WTC11 (cell line): ENCODE data around the gene ULK4.

ENCODE experiments used
- ARID4B ChIP-seq: sonication (generic); formaldehyde crosslinking; IDR thresholded peaks from 2 replicates; pipeline ENCODE4 v1.8.0; 2023; ENCODE audit warnings: missing genetic modification reagents, mild to moderate bottlenecking, borderline replicate concordance
- ATF6 ChIP-seq: sonication (generic); formaldehyde crosslinking; IDR thresholded peaks from 2 replicates; pipeline ENCODE4 v1.8.1; 2023; ENCODE audit warnings: mild to moderate bottlenecking, missing genetic modification reagents
- CREB1 ChIP-seq: sonication (generic); formaldehyde crosslinking; IDR thresholded peaks from 2 replicates; pipeline ENCODE4 v1.8.0; 2023; ENCODE audit warnings: mild to moderate bottlenecking, missing genetic modification reagents
- CTCF ChIP-seq: fragments of 200-600 bp; IDR thresholded peaks from 2 replicates; pipeline ENCODE4 v1.8.0; 2022; ENCODE audit warnings: antibody characterized with exemption
- E2F5 ChIP-seq: sonication (generic); formaldehyde crosslinking; IDR thresholded peaks from 2 replicates; pipeline ENCODE4 v1.8.1; 2022; ENCODE audit warnings: mild to moderate bottlenecking, moderate library complexity, missing genetic modification reagents
- ELF4 ChIP-seq: sonication (generic); formaldehyde crosslinking; IDR thresholded peaks from 2 replicates; pipeline ENCODE4 v1.8.1; 2022; ENCODE audit warnings: low read depth, mild to moderate bottlenecking, moderate library complexity, missing genetic modification reagents
- FOXP1 ChIP-seq: sonication (generic); formaldehyde crosslinking; IDR thresholded peaks from 2 replicates; pipeline ENCODE4 v1.8.0; 2022; ENCODE audit warnings: missing genetic modification reagents, mild to moderate bottlenecking, moderate library complexity, borderline replicate concordance
- RELA ChIP-seq: sonication (generic); formaldehyde crosslinking; IDR thresholded peaks from 2 replicates; pipeline ENCODE4 v1.8.1; 2022; ENCODE audit warnings: missing genetic modification reagents, mild to moderate bottlenecking, borderline replicate concordance
- SMAD3 ChIP-seq: sonication (generic); formaldehyde crosslinking; IDR thresholded peaks from 2 replicates; pipeline ENCODE4 v1.8.0; 2022; ENCODE audit warnings: missing genetic modification reagents, mild to moderate bottlenecking, borderline replicate concordance
- TEAD4 ChIP-seq: sonication (generic); formaldehyde crosslinking; IDR thresholded peaks from 2 replicates; pipeline ENCODE4 v1.8.0; 2022; ENCODE audit warnings: mild to moderate bottlenecking, missing genetic modification reagents
- USF1 ChIP-seq: sonication (generic); formaldehyde crosslinking; IDR thresholded peaks from 2 replicates; pipeline ENCODE4 v1.8.0; 2022; ENCODE audit warnings: mild to moderate bottlenecking, missing genetic modification reagents
- ZNF512 ChIP-seq: sonication (generic); formaldehyde crosslinking; IDR thresholded peaks from 2 replicates; pipeline ENCODE4 v1.8.1; 2022; ENCODE audit warnings: missing genetic modification reagents, borderline replicate concordance
- ZSCAN18 ChIP-seq: fragments of 250-450 bp; sonication (Bioruptor Pico); IDR thresholded peaks from 2 replicates; pipeline ENCODE4 v2.1.2; 2022; ENCODE audit warnings: mild to moderate bottlenecking, moderate library complexity

- TF ChIP-seq FOXP1 (CRISPR knock-in tag) = no peak
- no peak for TF ChIP-seq CTCF
- TF ChIP-seq USF1 (CRISPR knock-in tag) = no peak
- no peak for TF ChIP-seq CREB1 (CRISPR knock-in tag)
- TF ChIP-seq SMAD3 (CRISPR knock-in tag) = no peak
- no peak for TF ChIP-seq ZSCAN18 (CRISPR knock-in tag)
- no peak for TF ChIP-seq ELF4 (CRISPR knock-in tag)
- TF ChIP-seq TEAD4 = no peak
- TF ChIP-seq ZNF512 = no peak
- no peak for TF ChIP-seq ATF6 (CRISPR knock-in tag)
- no peak for TF ChIP-seq RELA
- no peak for TF ChIP-seq ARID4B (CRISPR knock-in tag)
- no peak for TF ChIP-seq E2F5
Observed at GRCh38 chr3:41362638-41363559, 599.0 kb downstream of the ULK4 start.
